HL-60/S4 treated with retinoic acid at 250 ng/mL for 4 days and 3 days (cell line): ENCODE results near the gene POU2AF3.
"Not testable (repeated sequence)": the region's sequence is repeated elsewhere in the genome, so short reads cannot be mapped to it uniquely, and the experiment has no call there.

Source experiments
- in situ Hi-C: fragments of 300-500 bp; cut with MboI; formaldehyde crosslinking; loops from 2 replicates; pipeline ENCODE4 v1.7.0; 2022; ENCODE audit warnings: low sequenced_read_pairs

Gene POU2AF3

DNA sequence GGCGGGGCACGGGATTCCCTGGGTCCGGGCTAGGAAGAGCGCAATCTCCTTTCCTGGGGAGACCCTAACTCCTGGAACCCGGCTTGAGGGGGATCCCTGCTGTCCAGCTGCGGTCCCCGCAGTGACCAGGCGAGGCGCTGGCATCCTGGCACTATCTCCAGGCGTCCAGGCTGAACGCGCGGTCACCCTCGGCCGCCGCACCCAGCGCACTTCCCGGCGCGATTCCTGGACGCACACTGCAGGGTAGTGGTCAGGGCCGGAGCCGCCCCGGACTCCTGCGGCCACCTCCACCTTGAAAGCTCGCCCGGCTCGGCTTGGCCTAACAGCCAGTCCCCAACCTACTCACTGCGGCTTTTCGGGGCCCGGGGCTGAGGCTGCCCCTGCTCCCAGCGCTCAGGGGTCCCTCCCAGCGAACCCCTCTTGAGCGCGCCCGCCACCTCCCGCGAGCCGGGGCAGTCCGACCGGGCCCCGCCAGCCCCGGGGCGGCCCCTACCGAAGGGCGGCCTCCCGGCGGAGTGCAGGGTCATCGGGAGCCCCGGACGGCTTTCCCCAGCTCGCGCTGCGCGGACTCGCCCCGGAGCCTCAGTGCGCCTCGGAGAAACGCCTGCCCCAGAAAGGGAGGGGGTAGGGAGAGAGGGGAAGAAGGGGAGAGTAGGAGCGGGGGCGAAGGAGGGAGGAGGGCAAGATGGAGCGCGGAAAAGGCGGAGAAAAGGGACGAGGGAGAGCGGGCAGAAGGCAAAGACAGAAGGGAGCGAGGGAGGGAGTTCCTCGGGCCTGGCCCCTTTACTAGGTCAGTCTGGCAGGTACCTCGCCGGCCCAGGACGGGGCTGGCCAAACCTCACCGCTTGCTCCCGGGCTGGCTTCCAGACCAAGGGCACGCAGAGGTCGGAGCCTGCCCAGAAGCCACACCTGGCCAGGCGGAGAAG, 1.0 kb downstream of the POU2AF3 start:
- in situ Hi-C loops = loop anchor here (25.0 kb wide), 1 partner anchor 538 kb away; no protein-coding TSS in a partner anchor

DNA sequence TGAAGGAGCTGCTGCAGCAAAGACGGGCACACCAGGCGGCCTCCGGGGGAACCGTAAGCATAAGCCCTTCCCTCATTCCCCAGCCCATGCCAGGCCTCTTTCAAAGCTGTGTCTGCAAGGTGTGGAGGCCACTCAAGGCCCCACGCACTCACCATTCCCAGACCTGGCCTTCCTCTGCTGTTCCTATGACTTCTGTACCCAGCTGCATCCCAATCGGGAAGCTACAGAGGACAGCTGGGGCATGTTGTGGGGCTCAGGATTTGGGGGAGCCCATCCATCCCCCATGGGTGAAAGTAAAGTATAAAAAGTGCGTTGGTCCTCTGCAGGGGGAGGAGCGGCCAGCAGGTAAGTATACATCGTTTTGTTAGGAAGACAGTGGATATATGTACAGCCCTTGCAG, 2.2 kb downstream of the POU2AF3 start:
- in situ Hi-C loops = no loop called here

- in situ Hi-C loops = no loop called here
These were observed 2.9 kb downstream of the POU2AF3 start for GRCh38 chr11:111301004-111301841.

DNA sequence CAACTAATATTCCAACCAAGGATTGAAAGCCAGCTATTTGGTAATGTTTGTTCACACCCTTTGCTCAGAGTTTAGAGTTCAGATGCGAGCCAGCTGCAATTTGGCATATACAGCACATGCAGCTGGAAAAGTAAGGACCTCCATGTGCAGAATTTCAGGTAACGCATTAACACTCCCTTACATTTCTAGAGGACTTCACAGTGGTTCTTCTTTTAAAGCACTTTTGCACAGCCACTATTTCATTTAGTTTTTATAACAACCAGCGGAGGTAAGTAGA, 3.4 kb downstream of the POU2AF3 start:
- in situ Hi-C loops = no loop called here

DNA sequence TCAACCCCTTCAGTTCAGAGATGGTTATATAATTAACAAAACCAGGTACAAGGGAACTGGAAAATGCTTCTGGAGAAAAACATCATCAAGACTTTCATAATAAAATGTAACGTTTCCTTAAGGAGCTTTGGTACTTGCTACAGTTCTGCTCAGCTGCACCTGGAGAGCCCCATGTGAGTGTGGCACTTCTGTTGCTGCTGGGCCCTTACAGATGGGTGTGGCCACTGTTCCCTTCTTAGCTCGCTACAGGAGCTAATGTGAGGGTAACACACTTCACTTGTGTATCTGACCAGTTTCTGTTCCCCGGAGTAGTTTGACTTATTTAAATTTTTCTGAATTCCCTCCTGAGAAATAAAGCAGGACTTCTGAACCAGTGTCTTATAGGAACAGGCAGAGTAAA, 4.0 kb downstream of the POU2AF3 start:
- in situ Hi-C loops = no loop called here

GRCh38 chr11:111303461-111303860, 5.1 kb downstream of the POU2AF3 start:
- in situ Hi-C loops = no loop called here

DNA sequence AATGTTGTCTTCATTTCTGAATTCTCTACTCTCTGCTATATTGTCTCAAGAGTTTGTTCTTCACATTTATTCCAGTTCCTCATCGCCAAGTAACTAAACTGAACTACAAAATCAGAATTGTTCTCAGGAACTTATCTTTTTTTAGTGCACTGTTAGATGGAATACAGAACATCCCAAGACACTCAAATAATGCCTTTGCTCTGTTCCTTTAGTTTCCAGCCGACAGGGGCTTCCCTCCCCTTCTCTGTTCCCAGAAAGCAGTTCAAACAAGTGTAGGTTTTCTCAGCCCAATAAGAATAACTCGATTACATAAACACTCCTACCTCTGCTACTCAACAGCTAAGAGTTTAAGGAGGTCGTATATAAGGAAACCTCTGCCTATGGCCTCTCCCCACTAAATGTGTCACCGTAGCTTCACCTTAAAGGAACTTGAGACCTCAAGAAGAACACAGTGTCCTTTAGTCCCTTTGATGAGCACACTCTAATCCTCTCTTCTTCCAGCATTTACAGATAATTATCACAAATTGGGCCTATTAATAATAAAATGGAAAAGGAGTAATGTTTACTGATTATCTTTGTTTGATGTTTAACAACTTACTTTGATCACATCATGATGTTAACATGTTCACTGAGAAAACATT, 6.9 kb downstream of the POU2AF3 start:
- in situ Hi-C loops = no loop called here

- in situ Hi-C loops = no loop called here
These were observed 7.5 kb downstream of the POU2AF3 start for GRCh38 chr11:111305876-111306275.

DNA sequence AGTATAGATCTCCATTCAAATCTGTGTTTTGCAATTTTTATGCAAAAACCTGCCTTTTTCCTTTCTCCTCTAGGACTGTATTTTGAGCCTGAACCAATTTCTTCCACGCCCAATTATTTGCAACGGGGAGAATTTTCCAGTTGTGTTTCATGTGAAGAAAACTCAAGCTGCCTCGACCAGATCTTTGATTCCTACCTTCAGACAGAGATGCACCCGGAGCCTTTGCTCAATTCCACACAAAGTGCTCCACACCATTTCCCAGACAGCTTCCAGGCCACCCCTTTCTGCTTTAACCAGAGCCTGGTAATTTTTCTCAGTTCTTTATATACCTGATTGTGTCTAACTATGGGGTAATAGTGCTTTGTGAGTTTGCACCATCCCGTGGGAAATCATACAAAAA, 8.0 kb downstream of the POU2AF3 start:
- in situ Hi-C loops = no loop called here

GRCh38 chr11:111307472-111308108, 9.2 kb downstream of the POU2AF3 start:
- in situ Hi-C loops = no loop called here

DNA sequence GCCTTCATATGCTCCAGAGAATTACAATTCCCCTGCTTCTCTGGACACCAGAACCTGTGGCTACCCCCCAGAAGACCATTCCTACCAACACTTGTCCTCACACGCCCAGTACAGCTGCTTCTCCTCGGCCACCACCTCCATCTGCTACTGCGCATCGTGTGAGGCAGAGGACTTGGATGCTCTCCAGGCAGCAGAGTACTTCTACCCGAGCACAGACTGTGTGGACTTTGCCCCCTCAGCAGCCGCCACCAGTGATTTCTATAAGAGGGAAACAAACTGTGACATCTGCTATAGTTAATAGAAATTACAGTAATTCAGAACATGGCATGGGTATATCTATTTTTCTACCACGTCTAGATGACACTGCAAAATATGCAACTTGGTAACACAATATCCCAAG, 9.8 kb downstream of the POU2AF3 start:
- in situ Hi-C loops = no loop called here

DNA sequence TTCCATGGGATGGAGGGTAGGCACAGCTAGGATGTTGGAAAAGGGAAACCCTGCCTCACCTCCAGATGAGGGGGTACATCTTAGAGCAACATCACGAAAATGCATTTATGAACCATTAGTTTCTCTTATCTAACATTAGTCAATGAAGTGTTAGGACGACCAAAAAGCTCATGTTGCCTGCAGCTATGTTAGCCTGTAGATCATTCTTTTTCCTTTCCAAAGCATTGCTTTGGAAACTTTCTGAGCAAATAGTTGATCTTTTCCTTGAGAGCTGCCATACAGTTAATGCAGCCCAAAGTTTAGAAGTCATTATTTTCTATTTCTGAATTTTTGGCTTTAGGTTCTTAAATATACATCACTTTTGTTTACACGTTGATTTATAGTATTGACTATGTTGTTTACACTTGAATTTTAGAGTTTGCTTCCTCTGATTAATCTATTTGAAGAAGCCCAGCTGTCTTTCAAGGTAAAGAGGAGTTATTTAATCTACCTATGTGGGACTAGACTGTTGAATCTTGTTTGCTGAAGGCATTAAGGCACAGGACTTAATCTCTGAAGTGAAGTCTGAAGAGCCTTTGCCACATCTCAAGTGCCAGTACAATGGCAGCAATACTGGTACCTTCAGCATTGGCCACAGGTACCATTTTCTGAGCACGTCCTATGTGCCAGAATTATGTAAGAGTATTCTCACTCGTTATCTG, 11.0 kb downstream of the POU2AF3 start:
- in situ Hi-C loops = no loop called here

DNA sequence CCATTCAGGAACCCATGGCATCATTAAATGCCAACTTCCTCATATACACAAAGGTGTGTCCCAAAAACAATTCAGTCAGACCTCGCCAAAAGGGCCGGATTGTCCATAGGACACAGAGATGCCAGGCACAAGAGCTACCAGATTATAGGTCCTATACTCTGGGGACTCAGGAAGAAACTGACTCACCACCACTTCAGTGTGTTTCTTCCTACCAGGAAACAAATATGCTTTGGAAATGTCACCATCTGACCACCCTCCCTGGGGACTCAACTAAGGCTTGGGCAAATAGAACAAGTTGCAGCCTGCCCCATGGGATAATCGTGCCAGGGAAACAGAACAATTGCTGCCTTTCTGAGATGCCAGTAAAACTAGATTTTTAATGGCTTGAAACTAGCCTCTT, 11.7 kb downstream of the POU2AF3 start:
- in situ Hi-C loops = no loop called here

GRCh38 chr11:111310723-111311122, 12.4 kb downstream of the POU2AF3 start:
- in situ Hi-C loops = no loop called here

GRCh38 chr11:111312076-111312475, 13.7 kb downstream of the POU2AF3 start:
- in situ Hi-C loops = no loop called here

- in situ Hi-C loops = no loop called here
These were observed 20.9 kb downstream of the POU2AF3 start for GRCh38 chr11:111319296-111319695.

DNA sequence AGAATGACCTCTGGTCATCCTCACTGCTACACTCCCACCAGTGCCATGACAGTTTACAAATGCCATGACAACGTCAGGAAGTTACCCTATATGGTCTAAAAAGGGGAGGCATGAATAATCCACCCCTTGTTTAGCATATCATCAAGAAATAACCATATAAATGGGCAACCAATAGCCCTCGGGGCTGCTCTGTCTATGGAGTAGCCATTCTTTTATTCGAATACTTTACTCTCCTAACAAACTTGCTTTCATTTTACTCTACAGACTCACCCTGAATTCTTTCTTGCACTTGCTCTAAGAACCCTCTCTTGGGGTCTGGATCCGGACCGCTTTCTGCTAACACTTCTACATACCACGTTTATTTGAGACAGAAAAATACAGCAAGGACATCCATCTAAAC, 21.9 kb downstream of the POU2AF3 start:
- in situ Hi-C loops = not testable (repeated sequence)

DNA sequence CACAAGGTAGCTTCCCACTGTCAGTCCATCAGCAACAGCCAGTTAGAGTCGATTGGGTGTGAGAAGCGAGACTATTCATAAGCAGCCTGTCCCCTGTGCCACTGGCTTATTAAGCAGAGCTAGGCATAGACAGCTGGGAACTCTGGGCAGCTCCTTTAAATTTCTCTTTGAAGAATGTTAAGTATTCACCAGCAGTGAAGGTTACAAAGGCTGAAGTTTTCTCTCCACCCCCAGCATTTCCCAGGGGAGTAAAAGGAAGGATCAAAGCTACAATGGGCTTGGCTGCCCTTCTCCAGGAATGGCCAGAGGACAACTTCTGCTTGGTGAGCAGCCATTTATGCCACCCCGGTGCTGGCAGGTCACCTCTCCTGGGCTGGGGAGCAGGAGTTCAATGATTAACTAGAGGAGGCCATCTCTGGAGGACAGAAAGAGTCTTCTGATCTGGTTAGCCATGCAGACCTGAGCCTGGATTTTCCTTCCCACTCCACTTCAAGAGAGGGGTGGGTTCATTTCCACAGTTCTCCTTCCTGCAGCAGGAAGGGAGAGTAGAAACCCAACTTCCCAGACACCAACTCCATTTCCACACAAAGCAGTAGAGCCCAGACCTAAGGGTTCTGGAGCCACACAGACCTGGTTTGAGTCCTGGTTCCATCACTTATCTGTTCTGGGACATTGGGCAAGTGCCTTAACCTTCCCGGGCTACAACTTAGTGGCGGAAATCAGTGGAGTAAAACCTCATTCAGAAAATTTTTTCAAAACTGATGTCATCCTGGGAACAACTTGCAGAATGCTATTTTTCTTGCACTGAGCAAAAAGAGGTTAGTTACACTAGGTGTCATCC, 22.6 kb downstream of the POU2AF3 start:
- in situ Hi-C loops = no loop called here

DNA sequence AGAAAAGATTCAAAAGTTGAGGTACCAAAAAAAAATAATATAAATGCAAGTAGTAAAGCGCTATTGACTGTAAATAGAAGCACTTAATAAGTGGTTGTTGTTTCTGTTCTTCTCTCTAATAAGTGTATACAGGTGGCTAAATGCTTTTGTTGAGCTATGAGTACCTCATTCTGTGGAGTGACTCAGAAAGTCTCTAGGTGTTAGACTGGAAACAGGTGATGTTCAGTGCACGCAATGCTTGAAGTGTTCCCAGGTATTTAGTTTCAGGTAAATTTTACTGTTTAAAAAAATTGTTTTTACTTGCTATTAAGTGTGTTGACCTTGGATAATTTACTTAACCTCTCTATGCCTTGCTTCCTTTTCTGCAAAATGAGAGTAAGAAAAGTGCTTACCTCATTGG, 24.2 kb downstream of the POU2AF3 start:
- in situ Hi-C loops = no loop called here

GRCh38 chr11:111324277-111324720, 26.0 kb downstream of the POU2AF3 start:
- in situ Hi-C loops = no loop called here
